ENCODE data around the gene LPAR5.
A peak's percentile ranks its signal among the peaks of the same experiment; 100 is the strongest.

LPAR5 gene

GRCh38 chr12:6613015-6613775, 22.6 kb downstream of the LPAR5 start (continued):
- TF ChIP-seq ZNF138 (tag by site-specific recombination; IDR thresholded peaks at IDR 0.05; ENCODE audit: borderline replicate concordance) (no peak), ZFP69B (tag by site-specific recombination; IDR thresholded peaks at IDR 0.05) (peak; percentile 56; the same call in 1 of the 2 replicates), ZNF211 (tag by site-specific recombination; IDR thresholded peaks at IDR 0.05; ENCODE audit: low read depth) (no peak), WT1 (tag by site-specific recombination; IDR thresholded peaks at IDR 0.05) (peak; percentile 70), ZNF585B (tag by site-specific recombination; IDR thresholded peaks at IDR 0.05) (no peak), ZNF155 (tag by site-specific recombination; IDR thresholded peaks at IDR 0.05) (no peak), ZBTB48 (tag by site-specific recombination; IDR thresholded peaks at IDR 0.05) (peak; percentile 96), ZBTB20 (tag by site-specific recombination; IDR thresholded peaks at IDR 0.05) (peak; percentile 84), ZNF701 (tag by site-specific recombination; IDR thresholded peaks at IDR 0.05) (peak; percentile 75; the same call in 1 of the 2 replicates), HOXA7 (CRISPR knock-in tag; IDR thresholded peaks at IDR 0.05; ENCODE audit: borderline replicate concordance) (no peak), IKZF3 (tag by site-specific recombination; IDR thresholded peaks at IDR 0.05) (peak; percentile 37; the same call in 1 of the 2 replicates), ZFHX2 (tag by site-specific recombination; conservative IDR thresholded peaks at IDR 0.05) (peak; percentile 88), HOXC10 (CRISPR knock-in tag; IDR thresholded peaks at IDR 0.05) (no peak), EGR2 (tag by site-specific recombination; IDR thresholded peaks at IDR 0.05; ENCODE audit: low read depth) (peak; percentile 74; the same call in 1 of the 2 replicates), KLF17 (tag by site-specific recombination; IDR thresholded peaks at IDR 0.05) (peak; percentile 85), ZNF843 (tag by site-specific recombination; IDR thresholded peaks at IDR 0.05) (peak; percentile 53; the same call in 1 of the 2 replicates), ZNF398 (tag by site-specific recombination; IDR thresholded peaks at IDR 0.05) (peak; percentile 76), ZNF544 (tag by site-specific recombination; IDR thresholded peaks at IDR 0.05) (no peak), ZNF514 (tag by site-specific recombination; IDR thresholded peaks at IDR 0.05) (0 out of 2 replicates have a peak, but pooled peaks have one; percentile 16), ZNF350 (tag by site-specific recombination; IDR thresholded peaks at IDR 0.05) (no peak), ZSCAN23 (tag by site-specific recombination; IDR thresholded peaks at IDR 0.05) (0 out of 2 replicates have a peak, but pooled peaks have one; percentile 74), YY1 (tag by site-specific recombination; IDR thresholded peaks at IDR 0.05) (no peak; the same call in 1 of the 2 replicates), ZBTB1 (tag by site-specific recombination; IDR thresholded peaks at IDR 0.05) (0 out of 2 replicates have a peak, but pooled peaks have one; percentile 36), ZNF266 (tag by site-specific recombination; IDR thresholded peaks at IDR 0.05; ENCODE audit: low read depth) (no peak)
- TF ChIP-seq, protein P1, sequence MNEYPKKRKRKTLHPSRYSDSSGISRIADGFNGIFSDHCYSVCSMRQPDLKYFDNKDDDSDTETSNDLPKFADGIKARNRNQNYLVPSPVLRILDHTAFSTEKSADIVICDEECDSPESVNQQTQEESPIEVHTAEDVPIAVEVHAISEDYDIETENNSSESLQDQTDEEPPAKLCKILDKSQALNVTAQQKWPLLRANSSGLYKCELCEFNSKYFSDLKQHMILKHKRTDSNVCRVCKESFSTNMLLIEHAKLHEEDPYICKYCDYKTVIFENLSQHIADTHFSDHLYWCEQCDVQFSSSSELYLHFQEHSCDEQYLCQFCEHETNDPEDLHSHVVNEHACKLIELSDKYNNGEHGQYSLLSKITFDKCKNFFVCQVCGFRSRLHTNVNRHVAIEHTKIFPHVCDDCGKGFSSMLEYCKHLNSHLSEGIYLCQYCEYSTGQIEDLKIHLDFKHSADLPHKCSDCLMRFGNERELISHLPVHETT (tag by site-specific recombination; IDR thresholded peaks at IDR 0.05), result peak; percentile 78
- TF ChIP-seq, protein P2, sequence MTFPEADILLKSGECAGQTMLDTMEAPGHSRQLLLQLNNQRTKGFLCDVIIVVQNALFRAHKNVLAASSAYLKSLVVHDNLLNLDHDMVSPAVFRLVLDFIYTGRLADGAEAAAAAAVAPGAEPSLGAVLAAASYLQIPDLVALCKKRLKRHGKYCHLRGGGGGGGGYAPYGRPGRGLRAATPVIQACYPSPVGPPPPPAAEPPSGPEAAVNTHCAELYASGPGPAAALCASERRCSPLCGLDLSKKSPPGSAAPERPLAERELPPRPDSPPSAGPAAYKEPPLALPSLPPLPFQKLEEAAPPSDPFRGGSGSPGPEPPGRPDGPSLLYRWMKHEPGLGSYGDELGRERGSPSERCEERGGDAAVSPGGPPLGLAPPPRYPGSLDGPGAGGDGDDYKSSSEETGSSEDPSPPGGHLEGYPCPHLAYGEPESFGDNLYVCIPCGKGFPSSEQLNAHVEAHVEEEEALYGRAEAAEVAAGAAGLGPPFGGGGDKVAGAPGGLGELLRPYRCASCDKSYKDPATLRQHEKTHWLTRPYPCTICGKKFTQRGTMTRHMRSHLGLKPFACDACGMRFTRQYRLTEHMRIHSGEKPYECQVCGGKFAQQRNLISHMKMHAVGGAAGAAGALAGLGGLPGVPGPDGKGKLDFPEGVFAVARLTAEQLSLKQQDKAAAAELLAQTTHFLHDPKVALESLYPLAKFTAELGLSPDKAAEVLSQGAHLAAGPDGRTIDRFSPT (tag by site-specific recombination; IDR thresholded peaks at IDR 0.05), result 0 out of 2 replicates have a peak, but pooled peaks have one; percentile 36
- TF ChIP-seq, protein P3, sequence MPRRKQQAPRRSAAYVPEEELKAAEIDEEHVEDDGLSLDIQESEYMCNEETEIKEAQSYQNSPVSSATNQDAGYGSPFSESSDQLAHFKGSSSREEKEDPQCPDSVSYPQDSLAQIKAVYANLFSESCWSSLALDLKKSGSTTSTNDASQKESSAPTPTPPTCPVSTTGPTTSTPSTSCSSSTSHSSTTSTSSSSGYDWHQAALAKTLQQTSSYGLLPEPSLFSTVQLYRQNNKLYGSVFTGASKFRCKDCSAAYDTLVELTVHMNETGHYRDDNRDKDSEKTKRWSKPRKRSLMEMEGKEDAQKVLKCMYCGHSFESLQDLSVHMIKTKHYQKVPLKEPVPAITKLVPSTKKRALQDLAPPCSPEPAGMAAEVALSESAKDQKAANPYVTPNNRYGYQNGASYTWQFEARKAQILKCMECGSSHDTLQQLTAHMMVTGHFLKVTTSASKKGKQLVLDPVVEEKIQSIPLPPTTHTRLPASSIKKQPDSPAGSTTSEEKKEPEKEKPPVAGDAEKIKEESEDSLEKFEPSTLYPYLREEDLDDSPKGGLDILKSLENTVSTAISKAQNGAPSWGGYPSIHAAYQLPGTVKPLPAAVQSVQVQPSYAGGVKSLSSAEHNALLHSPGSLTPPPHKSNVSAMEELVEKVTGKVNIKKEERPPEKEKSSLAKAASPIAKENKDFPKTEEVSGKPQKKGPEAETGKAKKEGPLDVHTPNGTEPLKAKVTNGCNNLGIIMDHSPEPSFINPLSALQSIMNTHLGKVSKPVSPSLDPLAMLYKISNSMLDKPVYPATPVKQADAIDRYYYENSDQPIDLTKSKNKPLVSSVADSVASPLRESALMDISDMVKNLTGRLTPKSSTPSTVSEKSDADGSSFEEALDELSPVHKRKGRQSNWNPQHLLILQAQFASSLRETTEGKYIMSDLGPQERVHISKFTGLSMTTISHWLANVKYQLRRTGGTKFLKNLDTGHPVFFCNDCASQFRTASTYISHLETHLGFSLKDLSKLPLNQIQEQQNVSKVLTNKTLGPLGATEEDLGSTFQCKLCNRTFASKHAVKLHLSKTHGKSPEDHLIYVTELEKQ (tag by site-specific recombination; IDR thresholded peaks at IDR 0.05; ENCODE audit: borderline replicate concordance), result no peak
- TF ChIP-seq, protein P4, sequence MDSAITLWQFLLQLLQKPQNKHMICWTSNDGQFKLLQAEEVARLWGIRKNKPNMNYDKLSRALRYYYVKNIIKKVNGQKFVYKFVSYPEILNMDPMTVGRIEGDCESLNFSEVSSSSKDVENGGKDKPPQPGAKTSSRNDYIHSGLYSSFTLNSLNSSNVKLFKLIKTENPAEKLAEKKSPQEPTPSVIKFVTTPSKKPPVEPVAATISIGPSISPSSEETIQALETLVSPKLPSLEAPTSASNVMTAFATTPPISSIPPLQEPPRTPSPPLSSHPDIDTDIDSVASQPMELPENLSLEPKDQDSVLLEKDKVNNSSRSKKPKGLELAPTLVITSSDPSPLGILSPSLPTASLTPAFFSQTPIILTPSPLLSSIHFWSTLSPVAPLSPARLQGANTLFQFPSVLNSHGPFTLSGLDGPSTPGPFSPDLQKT (IDR thresholded peaks at IDR 0.05; ENCODE audit: borderline replicate concordance, low read depth, low read length), result no peak
